Suprapubic skin (tissue), 4 donors: ENCODE results near the gene PRR12. TPM values are rescaled to one million over a fixed set of nuclear protein-coding genes. Genes with fewer than 3 reads are reported as not detected.

ENCODE experiments used
- DNase-seq, 2 donors: peaks; one replicate each; pipeline ENCODE4 v3.0.0-alpha.2; 2019; ENCODE audit warnings: low spot score in 2 of 2
- H3K27ac ChIP-seq: fragments of 200-600 bp; sonication (generic); one replicate; pipeline ENCODE4 v1.5.1; 2019
- H3K27me3 ChIP-seq: fragments of 200-600 bp; sonication (generic); one replicate; pipeline ENCODE4 v1.5.1; 2019
- H3K36me3 ChIP-seq: fragments of 200-600 bp; sonication (generic); one replicate; pipeline ENCODE4 v1.5.1; 2019
- H3K4me1 ChIP-seq: fragments of 200-600 bp; sonication (generic); one replicate; pipeline ENCODE4 v1.5.1; 2019
- H3K4me3 ChIP-seq: fragments of 200-600 bp; sonication (generic); one replicate; pipeline ENCODE4 v1.5.1; 2019; ENCODE audit warnings: mild to moderate bottlenecking
- H3K9me3 ChIP-seq: fragments of 200-600 bp; sonication (generic); one replicate; pipeline ENCODE4 v1.5.1; 2019
- EP300 ChIP-seq: sonication (generic); formaldehyde crosslinking; IDR thresholded peaks from one replicate; pipeline ENCODE4 v1.6.1; 2017; ENCODE audit warnings: antibody characterized with exemption
- POLR2A ChIP-seq, 2 donors: fragments of 450-650 bp; IDR thresholded peaks; one replicate each; pipeline ENCODE4 v1.6.1; 2017; ENCODE audit warnings: antibody characterized with exemption in 2 of 2, mild to moderate bottlenecking in 2 of 2, moderate library complexity in 2 of 2
- POLR2AphosphoS5 ChIP-seq, 3 donors: sonication (generic); formaldehyde crosslinking; IDR thresholded peaks; one replicate each; pipeline ENCODE4 v1.6.1; 2017; ENCODE audit warnings: antibody characterized with exemption in 3 of 3
- WGBS: methylation state at CpG from one replicate; pipeline ENCODE4 v1.1.5; 2018; 5-methylcytosine and 5-hydroxymethylcytosine counted together
- total RNA-seq, 4 donors: library from RNA; depleted of rRNA; stranded (reverse); fragments of >200 nt; gene quantifications; one replicate each; pipeline ENCODE4 v1.1.0, GENCODE V29; 2016
- TF ChIP-seq, protein P1 (sequence below), 2 donors: fragments of 200-600 bp in 1 of 2; fragments of 450-650 bp in 1 of 2; sonication (generic) in 1 of 2; IDR thresholded peaks; one replicate each; pipeline ENCODE4 v1.5.1; 2016 to 2019; ENCODE audit warnings: antibody characterized with exemption in 2 of 2, mild to moderate bottlenecking in 1 of 2, moderate library complexity in 1 of 2

Gene PRR12, protein sequence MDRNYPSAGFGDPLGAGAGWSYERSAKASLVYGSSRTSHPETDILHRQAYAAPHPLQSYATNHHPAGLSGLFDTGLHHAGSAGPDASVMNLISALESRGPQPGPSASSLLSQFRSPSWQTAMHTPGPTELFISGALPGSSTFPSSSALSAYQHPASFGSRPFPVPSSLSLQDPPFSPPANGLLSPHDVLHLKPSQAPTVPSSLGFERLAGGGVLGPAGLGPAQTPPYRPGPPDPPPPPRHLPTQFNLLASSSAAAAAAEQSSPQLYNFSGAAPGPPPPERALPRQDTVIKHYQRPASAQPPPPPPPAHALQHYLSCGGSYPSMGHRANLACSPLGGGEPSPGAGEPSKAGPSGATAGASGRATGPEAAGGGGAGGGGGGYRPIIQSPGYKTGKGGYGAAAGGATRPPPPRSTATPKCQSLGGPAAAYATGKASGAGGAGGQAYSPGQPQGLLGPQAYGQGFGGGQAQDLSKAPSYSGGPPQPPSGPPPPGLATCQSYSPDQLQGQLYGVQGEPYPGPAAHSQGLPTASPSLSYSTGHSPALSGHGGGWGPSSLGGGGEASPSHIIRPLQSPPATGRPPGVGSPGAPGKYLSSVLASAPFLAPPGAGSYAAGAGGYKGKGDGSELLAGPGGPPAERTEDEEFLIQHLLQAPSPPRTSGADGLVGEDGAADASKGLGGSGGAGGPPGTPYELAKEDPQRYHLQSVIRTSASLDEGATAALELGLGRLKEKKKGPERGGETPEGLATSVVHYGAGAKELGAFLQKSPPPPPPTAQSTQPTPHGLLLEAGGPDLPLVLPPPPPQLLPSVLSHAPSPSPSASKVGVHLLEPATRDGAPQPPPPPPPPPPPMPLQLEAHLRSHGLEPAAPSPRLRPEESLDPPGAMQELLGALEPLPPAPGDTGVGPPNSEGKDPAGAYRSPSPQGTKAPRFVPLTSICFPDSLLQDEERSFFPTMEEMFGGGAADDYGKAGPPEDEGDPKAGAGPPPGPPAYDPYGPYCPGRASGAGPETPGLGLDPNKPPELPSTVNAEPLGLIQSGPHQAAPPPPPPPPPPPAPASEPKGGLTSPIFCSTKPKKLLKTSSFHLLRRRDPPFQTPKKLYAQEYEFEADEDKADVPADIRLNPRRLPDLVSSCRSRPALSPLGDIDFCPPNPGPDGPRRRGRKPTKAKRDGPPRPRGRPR (N-terminal part only)
- 10 to 100 TPM; 24.6 to 50.3 (median 38.9) TPM for total RNA-seq

DNA sequence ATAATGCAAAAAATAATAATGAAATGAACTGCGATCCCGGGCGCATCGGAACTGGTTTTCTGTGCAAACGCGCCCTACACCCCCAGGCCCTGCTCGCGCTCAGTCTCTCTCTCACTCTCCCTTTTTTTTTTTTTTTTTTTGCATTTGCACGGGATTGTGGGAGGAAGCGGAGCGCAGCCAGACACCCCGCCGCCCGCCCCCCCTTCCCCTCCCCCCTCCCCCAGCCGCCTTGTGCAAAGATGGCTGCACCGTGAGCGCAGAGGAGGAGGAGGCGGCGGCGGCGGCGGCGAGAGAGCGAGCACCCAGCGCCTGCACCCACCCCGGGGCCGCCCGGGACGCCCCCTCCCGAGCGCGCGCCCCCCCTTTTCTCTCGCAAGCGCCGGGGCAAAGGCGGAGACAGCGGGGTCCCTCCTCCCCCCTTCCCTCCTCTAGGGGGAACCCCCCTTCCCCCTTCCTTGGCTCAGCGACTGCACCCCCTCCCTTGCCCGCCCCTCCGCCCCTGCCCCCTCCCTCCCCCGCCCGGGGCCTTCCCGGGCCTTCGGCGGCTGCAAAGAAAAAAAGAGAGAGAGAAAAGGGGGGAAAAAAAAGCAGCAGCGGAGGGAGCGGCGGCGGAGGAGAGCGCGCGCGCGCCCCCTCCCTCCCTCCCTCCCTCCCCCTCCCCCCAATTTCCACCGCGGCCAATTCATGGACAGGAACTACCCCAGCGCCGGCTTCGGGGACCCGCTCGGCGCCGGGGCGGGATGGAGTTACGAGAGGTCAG is at the start of gene PRR12:
TSS of gene PRR12 (plus strand) at position 212 of the 760 bp plus-strand sequence. CDS start at position 685, 473 bp downstream.
- H3K4me1 ChIP-seq = peaks cover 37% of the 10 kb centered on the region
- peaks cover 23% of the 10 kb centered on the region for H3K36me3 ChIP-seq
- H3K27me3 ChIP-seq = no peaks in the 10 kb centered on the region
- DNase-seq = no peak
- TF ChIP-seq, protein P1, sequence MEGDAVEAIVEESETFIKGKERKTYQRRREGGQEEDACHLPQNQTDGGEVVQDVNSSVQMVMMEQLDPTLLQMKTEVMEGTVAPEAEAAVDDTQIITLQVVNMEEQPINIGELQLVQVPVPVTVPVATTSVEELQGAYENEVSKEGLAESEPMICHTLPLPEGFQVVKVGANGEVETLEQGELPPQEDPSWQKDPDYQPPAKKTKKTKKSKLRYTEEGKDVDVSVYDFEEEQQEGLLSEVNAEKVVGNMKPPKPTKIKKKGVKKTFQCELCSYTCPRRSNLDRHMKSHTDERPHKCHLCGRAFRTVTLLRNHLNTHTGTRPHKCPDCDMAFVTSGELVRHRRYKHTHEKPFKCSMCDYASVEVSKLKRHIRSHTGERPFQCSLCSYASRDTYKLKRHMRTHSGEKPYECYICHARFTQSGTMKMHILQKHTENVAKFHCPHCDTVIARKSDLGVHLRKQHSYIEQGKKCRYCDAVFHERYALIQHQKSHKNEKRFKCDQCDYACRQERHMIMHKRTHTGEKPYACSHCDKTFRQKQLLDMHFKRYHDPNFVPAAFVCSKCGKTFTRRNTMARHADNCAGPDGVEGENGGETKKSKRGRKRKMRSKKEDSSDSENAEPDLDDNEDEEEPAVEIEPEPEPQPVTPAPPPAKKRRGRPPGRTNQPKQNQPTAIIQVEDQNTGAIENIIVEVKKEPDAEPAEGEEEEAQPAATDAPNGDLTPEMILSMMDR (IDR thresholded peaks at IDR 0.05) = no peak
- TF ChIP-seq EP300 (no peak), POLR2AphosphoS5 (IDR thresholded peaks at IDR 0.05) (no peak), POLR2A (IDR thresholded peaks at IDR 0.05) (no peak)
- 0% methylated on average over 42 of the region's 66 CpGs for WGBS
- H3K9me3 ChIP-seq = no peaks in the 10 kb centered on the region
- H3K4me3 ChIP-seq = peak within 1 kb of the TSS; percentile 94
- peak within 1 kb of the TSS; percentile 91 for H3K27ac ChIP-seq

DNA sequence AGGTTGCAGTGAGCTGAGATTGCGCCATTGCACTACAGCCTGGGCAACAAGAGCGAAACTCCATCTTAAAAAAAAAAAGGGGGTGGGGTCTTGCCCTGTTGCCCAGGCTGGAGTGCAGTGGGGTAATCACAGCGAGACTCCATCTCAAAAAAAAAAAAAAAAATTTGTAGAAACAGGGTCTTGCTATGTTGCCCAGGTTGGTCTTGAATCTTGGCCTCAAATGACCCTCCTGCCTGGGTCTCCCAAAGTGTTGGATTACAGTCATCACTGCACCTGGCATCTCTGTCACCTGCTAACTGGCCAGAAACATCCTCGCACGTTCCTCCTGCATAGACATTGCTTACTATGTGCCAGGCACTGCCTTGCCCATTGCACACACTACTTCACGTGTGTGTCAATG is 49.1 kb upstream of the PRR12 start:
- Histone ChIP-seq H3K4me3 (no peak overlapping the region), H3K27ac (no peak overlapping the region), H3K36me3 (peaks cover 16% of the 10 kb centered on the region), H3K4me1 (peaks cover 4% of the 10 kb centered on the region), H3K9me3 (no peaks in the 10 kb centered on the region), H3K27me3 (no peaks in the 10 kb centered on the region)
- WGBS = 84% methylated on average over 6 of the region's 6 CpGs
- TF ChIP-seq EP300 (no peak), POLR2A (IDR thresholded peaks at IDR 0.05) (no peak), POLR2AphosphoS5 (IDR thresholded peaks at IDR 0.05) (no peak)
- TF ChIP-seq, protein P1 (IDR thresholded peaks at IDR 0.05) = no peak
- no peak for DNase-seq

DNA sequence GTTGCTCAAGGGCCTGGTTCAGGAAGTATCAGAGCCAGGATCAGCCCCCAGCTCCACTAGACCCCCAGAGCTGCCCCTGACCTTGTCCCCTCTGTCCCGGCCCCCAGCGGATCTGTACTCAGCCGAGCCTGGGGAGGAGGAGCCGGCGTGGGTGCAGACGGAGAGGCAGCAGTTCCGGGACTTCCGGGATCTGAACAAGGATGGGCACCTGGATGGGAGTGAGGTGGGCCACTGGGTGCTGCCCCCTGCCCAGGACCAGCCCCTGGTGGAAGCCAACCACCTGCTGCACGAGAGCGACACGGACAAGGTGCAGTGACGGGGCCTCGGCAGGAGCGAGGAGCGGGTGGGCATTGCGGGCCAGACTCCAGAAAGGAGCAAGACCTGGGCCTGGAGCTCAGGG is 48.5 kb upstream of the PRR12 start:
- peaks cover 9% of the 10 kb centered on the region for H3K4me1 ChIP-seq
- no peaks in the 10 kb centered on the region for H3K9me3 ChIP-seq
- H3K27ac ChIP-seq = no peak overlapping the region
- 94% methylated on average over 16 of the region's 16 CpGs for WGBS
- no peak for DNase-seq
- H3K36me3 ChIP-seq = peaks cover 12% of the 10 kb centered on the region
- TF ChIP-seq POLR2A (IDR thresholded peaks at IDR 0.05) (no peak), EP300 (no peak)
- TF ChIP-seq, protein P1 (IDR thresholded peaks at IDR 0.05) = no peak
- H3K27me3 ChIP-seq = no peaks in the 10 kb centered on the region
- no peak overlapping the region for H3K4me3 ChIP-seq

DNA sequence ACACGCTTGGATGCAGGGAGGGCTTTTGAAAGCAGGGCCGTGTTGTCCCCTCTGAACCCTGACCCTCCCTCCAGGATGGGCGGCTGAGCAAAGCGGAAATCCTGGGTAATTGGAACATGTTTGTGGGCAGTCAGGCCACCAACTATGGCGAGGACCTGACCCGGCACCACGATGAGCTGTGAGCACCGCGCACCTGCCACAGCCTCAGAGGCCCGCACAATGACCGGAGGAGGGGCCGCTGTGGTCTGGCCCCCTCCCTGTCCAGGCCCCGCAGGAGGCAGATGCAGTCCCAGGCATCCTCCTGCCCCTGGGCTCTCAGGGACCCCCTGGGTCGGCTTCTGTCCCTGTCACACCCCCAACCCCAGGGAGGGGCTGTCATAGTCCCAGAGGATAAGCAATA is 48.0 kb upstream of the PRR12 start:
- 93% methylated on average over 13 of the region's 14 CpGs for WGBS
- no peaks in the 10 kb centered on the region for H3K9me3 ChIP-seq
- H3K4me3 ChIP-seq = no peak overlapping the region
- H3K4me1 ChIP-seq = peaks cover 9% of the 10 kb centered on the region
- peaks cover 12% of the 10 kb centered on the region for H3K36me3 ChIP-seq
- no peak for DNase-seq
- no peak for TF ChIP-seq EP300
- TF ChIP-seq, protein P1 (IDR thresholded peaks at IDR 0.05) = no peak
- no peak for TF ChIP-seq POLR2AphosphoS5 (IDR thresholded peaks at IDR 0.05)
- TF ChIP-seq POLR2A (IDR thresholded peaks at IDR 0.05) = no peak
- H3K27me3 ChIP-seq = no peaks in the 10 kb centered on the region
- no peak overlapping the region for H3K27ac ChIP-seq
